ENCODE data around the gene NR2F6.
"Not testable (repeated sequence)": the region's sequence is repeated elsewhere in the genome, so short reads cannot be mapped to it uniquely, and the experiment has no call there.

Gene NR2F6

GRCh38 chr19:17210296-17210695 lies 35.4 kb downstream of the NR2F6 start:
- DNase-seq (ENCODE audit: low read depth) = no peak

DNA sequence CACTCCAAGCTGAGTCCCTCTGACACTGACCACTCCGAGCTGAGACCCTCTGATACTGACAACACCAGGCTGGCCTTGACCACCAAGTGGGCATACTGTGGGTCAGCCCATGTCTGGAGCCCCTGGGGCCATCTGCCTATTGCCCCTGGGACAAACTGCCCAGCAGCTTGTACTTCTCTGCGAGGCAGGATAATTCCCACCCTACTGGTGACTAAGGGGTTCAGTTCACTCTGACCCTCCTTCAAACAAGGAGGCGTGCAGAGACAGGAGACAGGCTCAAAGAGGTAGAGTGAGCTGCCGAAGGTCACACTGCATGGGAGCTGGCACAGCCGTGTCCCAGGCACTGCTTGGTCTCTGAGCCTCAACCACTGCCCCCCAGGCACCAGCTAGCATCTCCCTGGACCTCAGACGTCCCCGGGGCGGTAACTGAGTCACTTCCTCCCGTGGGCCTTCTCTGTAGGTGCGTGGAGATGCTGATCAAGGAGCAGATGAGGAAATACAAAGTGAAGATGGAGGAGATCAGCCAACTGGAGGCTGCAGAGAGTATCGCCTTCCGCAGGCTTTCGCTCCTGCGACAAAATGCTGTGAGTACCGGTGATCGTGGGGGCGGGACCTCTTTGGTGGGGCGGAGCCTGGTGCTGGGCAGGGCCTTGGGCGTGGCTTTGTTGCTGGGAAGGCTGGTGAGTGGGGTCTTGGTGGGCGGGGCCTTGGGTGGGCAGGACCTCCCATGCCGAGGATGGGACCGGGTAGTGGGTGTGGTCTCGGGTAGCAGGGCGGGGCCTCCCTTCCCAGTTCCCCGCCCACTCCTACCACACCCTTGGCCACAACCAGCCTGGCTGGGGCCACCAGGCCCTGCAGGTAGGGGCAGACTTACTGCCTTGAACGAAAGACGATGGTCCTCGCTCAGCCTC lies 36.3 kb downstream of the NR2F6 start:
- no peak for DNase-seq (ENCODE audit: low read depth)

DNA sequence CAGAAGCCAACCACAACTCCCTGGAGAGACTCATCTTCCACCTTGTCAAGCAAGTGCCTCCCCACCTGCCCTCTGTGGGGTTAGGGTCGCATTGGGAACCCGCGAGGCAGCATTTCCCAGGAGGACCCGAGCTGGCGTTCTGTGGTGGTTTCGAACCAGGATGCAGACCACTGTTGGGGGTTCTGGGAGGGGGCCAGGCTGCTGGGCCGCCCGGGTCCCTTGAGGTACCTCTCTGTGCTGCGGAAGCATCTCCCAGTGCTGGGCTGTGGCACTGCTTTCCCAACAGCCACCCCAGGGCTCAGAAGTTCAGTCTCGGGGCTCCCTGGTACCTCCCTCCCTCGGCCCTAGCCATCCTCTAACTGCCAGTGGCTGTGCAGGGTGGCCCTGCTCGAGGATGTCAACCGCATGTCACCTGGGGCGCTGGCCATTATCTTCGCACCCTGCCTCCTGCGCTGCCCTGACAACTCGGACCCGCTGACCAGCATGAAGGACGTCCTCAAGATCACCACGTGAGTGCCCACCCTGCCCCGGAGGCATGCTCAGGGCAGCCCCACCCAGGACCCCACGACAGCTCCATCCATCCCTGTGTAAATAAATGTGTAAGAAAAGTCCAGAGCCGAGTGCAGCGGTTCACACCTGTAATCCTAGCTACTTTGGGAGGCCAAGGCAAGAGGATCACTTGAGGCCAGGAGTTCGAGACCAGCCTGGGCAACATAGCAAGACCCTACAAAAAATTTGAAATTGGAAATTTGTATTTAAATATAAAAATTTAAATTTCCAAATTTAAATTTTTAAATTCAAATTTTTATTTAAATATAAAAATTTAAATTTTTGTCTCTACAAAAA lies 38.8 kb downstream of the NR2F6 start:
- no peak for DNase-seq (ENCODE audit: low read depth)

DNA sequence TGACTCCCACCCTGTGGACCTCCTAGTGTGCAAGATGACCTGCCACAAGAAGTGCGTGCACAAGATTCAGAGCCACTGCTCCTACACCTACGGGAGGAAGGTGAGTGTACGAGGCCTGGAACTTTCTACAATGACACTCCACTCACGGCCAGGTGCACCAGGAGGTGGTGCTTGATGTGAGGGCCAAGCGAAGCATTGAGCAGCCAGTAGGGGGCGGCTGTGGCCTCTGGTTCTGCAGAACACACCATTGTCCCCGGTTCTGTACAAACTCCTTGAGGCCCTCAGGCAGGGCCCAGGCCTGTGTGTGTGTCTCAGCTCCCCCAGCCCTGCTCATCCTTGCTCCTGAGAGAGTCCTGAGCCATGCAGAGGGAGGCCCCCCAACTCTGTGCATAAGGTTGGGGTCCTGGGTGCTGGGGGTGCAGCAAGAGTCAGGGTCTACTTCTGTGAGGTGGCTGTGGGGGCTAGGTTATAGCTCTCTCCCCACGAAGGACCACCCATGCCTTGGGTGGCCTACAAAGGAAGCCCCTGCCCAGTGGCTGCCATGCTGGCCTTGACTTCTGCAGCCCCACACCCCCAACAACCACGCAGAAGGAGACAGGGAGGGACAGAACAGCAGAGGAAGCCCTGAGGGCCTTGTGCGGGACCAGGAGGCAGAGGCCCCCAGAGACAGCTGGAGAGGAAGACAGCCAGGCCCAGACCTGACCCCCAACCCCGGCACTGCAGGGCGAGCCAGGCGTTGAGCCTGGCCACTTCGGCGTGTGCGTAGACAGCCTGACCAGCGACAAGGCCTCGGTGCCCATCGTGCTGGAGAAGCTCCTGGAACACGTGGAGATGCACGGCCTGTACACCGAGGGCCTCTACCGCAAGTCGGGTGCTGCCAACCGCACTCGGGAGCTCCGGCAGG lies 40.2 kb downstream of the NR2F6 start:
- peak; percentile 54 for DNase-seq (ENCODE audit: low read depth)

DNA sequence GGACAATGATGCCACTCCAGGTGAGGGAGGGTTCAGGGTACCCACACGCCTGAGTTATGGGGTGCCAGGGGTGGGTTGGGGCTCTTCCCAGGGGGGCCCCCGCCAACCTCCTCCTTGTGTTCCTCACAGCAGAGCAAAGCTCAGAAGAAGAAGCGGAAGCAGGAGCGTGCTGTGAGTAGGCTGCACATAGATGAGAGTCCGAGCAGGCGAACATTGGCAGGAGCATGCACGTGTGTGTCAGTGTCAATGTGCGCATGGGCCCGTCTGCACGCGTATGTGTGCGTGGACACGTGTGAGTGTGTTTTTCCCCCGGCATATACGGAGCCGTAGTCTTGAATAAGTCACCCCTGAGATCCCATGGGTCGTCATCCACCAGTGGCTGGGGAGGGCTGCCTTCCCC lies 43.0 kb downstream of the NR2F6 start:
- DNase-seq (ENCODE audit: low read depth) = no peak

- no peak for DNase-seq (ENCODE audit: low read depth)
Measured at GRCh38 chr19:17202249-17202648, 43.5 kb downstream of the NR2F6 start.

GRCh38 chr19:17200408-17201079 lies 45.2 kb downstream of the NR2F6 start:
- no peak for DNase-seq (ENCODE audit: low read depth)

DNA sequence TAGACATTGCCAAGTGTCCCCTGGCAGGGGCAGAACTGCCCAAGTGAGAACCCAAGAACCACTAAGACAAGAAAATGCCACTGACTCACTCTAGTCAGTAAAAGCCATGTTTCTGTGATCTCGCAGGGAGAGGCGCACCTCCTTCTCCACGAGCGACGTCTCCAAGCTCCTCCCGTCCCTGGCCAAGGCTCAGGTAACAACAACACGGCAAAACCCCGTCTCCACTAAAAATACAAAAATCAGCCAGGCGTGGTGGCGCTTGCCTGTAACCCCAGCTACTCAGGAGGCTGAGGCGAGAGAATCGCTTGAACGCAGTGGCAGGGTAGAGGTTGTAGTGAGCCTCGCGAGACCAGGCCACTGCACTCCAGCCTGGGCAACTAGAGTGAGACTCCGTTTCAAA lies 48.1 kb downstream of the NR2F6 start:
- no peak for DNase-seq (ENCODE audit: low read depth)

GRCh38 chr19:17196610-17197009 lies 49.1 kb downstream of the NR2F6 start:
- no peak for DNase-seq (ENCODE audit: low read depth)

DNA sequence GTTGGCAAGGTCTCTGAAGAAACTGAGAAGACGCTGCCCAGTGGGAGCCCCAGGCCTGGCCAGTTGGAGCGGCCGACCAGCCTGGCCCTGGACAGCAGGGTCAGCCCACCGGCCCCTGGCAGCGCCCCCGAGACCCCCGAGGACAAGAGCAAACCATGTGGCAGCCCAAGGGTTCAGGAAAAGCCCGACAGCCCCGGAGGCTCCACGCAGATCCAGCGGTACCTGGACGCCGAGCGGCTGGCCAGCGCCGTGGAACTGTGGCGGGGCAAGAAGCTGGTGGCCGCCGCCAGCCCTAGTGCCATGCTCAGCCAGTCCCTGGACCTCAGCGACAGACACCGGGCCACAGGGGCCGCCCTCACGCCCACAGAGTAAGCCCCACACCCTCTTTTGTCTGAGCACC lies 50.6 kb downstream of the NR2F6 start:
- no peak for DNase-seq (ENCODE audit: low read depth)

- DNase-seq (ENCODE audit: low read depth) = no peak
Measured at GRCh38 chr19:17194608-17195007, 51.1 kb downstream of the NR2F6 start.

- no peak for DNase-seq (ENCODE audit: low read depth)
Measured at GRCh38 chr19:17192751-17193150, 53.0 kb downstream of the NR2F6 start.

- DNase-seq (ENCODE audit: low read depth) = not testable (repeated sequence)
Measured at GRCh38 chr19:17191736-17192135, 54.0 kb downstream of the NR2F6 start.

DNA sequence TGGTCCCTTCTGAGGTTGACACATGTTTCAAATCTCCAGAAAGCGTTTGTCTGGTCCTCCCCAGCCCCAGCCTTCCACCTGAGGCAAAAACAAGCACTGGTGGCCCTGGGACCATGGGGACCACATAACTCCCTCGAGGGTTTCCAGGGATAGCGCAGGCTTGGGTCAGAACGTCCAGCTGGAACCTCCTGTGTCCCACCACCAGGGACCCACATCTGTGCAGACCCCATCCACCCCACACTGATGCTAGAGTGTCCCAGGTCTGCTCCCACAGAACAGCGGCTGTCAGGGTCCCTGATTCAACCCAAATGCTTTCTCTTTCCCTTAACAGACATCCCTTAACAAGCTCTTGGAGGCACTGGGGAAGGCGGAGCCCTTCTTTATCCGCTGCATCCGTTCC lies 60.1 kb downstream of the NR2F6 start:
- no peak for DNase-seq (ENCODE audit: low read depth)

DNA sequence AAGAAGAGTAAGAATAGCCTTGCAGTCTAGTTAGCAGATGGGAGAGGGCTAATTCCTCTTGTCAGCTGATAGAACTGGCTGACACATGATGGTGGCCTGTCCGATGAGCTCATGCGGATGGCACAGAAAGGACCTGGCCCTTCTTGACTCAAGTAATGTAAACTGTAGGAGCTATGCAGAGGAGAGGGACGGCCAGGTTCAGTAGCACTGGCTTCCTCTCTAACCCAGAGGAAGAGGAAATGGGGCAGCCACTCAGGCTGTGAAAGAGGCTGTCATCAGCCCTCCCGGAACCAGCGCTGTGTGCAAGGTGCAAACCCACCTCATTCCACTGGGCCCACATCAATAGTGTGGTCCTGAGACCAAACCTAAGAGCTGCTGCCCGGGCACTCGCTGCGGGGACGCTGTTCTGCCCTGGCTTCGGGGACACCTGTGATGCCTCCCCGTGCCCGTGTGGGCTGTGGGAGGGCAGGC lies 61.3 kb downstream of the NR2F6 start:
- DNase-seq (ENCODE audit: low read depth) = peak; percentile 37

DNA sequence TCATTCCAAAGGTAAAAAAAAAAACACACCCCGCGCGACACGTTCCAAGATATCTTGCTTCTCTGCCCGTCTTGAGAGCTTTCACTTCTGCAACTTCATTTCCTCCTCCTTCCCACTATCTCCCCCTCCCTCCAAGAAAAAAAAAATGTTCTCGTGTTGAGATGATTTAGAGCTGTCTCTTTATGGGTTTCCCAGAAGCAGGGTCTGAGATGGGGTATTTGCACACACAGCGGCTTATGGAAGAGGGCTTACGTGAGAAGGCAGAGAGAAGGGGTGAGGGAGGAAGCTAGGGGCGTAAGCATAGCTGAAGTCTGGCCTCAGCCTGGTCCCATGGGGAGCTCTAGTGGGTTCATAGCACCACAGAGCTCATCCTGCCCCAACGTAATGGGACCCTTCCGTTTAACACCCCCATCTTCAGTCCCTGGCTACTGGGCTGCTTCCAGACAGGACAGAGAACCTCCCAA lies 61.8 kb downstream of the NR2F6 start:
- no peak for DNase-seq (ENCODE audit: low read depth)

DNA sequence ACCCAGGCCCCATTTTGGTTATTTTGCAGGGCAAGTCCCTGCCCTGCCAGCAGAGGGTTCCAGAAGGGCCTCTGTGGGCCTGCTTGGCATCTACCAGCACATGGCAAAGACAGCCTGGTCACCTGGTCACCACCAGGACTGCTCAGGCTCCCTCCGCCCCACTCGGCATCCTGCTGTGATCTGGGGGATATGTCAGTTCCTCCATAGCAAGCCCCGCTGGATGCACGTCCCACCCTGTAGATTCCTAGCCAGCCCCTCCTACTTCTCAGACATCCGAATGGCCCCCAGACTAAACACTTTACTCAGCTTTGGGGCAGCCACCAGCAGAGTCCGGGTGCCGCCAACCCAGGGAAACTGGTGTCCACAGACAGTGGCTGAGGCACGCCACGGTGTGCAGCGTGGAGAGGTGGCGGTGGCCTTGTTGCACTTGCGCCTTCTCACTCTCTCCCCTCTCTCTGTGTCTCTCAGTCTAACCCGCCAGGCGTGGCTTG lies 62.4 kb downstream of the NR2F6 start:
- DNase-seq (ENCODE audit: low read depth) = no peak

Measured in activated T-cell treated with anti-CD3 and anti-CD28 coated beads for 1 hour (primary cell).